HUDEP-2 (cell line): ENCODE results near the gene RHBDF2.
A peak's percentile ranks its signal among the peaks of the same experiment; 100 is the strongest.
"Not testable (repeated sequence)": the region's sequence is repeated elsewhere in the genome, so short reads cannot be mapped to it uniquely, and the experiment has no call there.

Source experiments
- DNase-seq, 76 experiments: peaks; one replicate each; lab custom pipeline; 2025; ENCODE audit not compliant: unreplicated experiment in 76 of 76; lab: John Stamatoyannopoulos, UW

RHBDF2 gene

DNA sequence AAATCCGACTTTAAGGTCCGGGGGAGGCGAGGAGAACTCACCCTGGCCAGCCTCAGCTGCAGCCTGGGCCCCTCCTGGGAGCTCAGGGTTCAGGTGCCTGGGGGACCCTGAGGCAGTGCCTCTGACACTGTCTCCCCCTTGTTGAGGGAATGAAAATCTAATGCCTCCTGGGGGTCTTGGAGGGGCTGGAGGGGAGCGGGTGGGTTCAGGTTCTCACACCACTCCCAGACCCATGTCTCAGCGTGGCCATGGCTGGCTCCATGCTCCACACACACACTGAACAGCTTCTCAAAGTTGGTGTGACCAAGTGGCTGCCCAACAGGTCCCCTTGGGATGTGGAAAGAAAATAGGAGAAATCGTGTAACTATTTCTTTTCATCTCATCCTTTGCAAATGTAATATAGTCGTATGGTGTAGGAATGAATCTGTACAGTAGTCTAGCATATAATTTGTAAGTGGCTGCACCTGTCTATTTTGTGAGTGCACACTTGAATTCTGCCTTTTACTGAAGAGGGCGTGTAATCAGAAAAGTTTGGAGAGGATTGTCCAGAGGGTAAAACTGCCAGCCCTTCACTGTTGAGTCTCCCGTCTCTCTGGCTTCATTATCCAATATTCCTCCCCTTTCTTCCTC lies 37.8 kb upstream of the RHBDF2 start:
- DNase-seq, result no peak

GRCh38 chr17:76538281-76538931 lies 37.2 kb upstream of the RHBDF2 start:
- no peak for DNase-seq

- no peak for DNase-seq
Measured at GRCh38 chr17:76537578-76538280, 36.5 kb upstream of the RHBDF2 start, which contains the start of gene CYGB. TSS of gene CYGB (minus strand) at chr17:76537709. CDS start at chr17:76537542, 167 bp downstream.

GRCh38 chr17:76537288-76537577 lies 36.0 kb upstream of the RHBDF2 start:
- DNase-seq, result no peak

DNA sequence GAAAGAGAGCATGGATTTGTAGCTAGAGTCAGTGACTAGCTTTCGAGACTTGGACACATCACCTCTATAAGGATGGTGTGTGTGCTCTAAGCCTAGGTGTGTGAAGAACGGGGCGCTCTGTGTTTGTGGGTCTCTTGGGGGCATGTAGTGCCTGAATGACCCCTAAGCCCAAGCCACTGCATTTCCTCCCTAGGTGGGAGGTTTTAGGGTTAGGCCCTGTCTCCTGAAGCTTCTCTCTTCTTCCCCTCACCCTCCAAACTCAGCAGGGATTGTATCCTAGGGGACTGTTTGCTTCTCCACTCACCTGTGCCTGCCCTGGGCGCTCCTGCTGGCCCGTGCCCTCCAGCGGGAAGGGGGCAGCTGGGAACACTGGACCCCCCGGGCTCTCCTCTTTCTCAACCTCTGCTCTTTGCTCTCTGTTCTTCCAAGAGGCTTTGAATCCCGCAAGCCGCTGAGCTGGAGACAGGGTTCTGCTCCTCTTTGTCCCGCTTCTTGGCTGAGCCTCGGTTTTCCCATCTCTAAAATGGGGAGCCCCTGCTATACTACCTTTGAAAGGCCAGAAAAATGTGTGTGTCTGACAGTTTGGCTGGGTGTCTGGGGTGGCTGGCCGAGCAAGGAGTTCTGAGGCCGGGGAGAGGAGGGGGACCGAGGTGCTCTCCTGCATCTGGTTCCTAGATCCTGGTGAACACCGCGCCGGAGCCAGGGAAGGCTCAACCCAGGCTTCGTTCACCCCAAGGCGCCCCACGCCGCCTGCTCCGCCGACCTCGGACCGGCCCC lies 35.5 kb upstream of the RHBDF2 start:
- no peak for DNase-seq

DNA sequence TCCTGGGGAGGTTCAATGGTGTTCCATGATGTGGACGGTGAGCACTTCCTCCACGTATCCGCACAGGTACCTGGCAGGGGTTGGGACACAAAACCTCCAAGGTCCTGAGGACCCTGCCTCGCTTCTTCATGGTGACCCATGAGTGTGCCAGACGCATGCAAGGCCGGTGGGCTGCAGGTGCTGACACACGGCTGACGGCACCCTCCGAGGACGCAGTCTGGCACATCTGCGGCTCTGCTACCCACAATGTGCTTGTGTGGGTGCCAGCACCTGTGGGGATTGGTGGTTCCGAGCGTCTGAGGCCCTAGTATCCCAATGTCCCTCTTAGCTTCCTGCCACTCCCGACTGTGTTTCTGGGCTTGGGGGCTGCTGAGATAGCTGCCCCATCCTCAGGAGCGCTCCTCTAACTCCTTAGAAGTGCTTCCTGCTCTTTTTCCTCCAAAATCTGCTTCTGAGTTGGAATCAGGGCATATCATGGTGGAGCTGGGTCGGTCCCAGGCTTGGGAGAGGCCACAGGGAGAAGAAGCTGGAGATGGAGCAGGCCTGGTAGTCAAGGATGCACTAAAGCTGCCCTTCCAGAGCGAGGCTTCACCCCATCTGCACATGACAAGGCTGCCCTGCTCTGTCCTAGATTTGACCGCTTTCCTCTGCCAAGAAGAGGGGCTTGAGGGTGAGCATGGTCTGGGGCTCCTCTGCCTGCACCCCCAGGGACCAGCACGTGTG lies 34.7 kb upstream of the RHBDF2 start:
- no peak for DNase-seq

DNA sequence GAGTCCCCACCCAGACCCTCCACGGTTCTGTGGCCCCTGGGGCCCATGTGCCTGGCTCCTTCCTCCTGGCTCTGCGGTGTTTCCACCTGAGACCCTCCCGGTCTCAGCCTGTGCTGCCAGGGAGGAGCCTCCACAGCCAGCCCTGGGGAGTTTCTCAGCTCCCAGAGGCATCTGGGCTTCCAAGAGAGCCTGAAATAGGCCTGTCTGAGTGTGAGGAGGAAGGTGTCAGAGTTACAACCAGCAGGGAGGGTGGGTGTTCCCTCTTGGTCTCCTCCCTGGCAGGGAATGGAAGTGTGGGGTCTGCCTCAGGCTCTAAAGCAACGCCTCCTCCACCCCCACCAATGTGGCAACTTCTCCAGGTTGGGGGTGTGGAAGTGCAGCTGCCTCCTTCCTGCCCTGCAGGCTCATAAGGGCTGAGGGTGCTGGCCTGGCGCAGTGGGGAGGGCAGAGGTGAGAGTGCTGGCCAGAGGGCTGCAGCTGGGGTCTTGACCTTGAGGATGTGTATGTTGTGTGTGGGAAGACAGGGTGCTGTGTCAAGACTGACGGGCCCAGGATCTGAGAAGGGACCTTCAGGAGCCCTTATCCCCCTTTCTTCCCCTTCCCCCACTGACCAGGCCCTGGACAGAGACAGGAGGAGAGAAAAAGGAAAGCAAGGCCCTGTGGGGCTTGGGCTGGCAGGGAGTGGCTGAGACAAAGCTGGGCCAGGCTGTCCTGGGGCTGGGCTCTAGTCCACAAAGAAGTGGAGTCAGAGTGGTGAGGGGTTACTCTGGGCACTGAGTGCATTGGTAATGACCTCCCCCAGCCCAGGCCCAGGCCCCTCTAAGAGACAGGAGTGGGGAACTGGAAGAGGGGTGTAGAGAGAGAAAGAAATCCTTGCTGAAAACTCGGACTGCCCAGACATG lies 33.9 kb upstream of the RHBDF2 start:
- no peak for DNase-seq

- not testable (repeated sequence) for DNase-seq
Measured at GRCh38 chr17:76533640-76534359, 32.6 kb upstream of the RHBDF2 start.

GRCh38 chr17:76532072-76532651 lies 30.9 kb upstream of the RHBDF2 start:
- DNase-seq, result no peak

DNA sequence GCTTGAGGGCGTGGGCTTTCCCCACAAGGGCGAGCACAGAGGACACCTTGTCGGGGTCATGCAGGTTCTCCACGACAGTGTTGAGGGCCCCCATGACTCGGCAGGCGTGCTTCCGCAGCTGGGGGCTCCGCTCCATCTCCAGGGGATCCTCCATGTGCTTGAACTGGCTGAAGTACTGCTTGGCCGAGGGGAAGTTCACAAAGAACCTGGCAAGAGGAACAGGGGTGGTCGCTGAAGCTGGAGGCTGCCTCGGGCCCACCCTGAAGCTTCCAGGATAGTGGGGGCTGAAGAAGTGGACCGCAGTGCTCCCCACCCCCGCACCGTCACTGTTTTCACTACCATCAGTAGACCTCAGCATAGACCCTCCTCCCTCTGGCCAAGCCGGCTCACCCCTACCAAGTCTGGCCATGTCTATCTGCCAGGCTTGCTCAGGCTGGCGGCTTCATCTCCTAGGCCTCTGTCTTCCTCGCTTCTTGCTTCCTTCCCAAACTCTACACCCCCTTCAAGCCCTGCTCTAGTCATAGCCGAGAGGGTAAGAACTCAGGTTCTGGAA lies 30.3 kb upstream of the RHBDF2 start:
- no peak for DNase-seq

DNA sequence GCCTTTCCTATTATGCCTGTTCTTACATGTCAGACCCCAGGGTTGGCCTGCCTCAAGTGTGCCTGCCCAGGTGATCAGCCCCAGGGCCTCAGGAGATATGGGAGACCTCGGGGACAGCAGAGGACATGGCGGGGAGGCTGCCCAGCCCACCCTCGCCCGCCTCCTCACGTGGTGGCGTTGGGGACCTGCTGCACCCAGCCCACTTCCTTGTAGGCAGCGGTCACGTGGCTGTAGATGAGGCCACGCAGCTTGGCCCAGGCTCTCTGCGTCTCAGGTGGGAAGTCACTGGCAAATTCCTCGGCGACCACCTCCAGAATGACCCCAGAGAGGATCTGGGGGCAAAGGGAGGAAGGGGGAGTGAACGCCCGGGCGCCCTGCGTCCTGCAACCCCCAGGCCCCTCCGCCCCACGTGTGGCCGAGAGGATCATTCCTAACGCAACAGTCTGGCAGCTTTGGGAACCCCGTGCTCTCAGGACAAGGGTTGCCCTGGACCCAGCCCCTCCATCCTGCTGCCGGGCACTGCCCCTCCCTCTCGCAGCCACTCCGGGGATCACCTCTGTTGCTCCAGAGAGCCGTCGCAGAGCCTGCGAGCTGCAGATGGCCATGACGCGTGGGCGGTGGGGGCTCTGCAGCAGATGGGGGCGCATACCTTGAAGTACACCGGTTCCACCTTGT lies 29.7 kb upstream of the RHBDF2 start:
- no peak for DNase-seq

DNA sequence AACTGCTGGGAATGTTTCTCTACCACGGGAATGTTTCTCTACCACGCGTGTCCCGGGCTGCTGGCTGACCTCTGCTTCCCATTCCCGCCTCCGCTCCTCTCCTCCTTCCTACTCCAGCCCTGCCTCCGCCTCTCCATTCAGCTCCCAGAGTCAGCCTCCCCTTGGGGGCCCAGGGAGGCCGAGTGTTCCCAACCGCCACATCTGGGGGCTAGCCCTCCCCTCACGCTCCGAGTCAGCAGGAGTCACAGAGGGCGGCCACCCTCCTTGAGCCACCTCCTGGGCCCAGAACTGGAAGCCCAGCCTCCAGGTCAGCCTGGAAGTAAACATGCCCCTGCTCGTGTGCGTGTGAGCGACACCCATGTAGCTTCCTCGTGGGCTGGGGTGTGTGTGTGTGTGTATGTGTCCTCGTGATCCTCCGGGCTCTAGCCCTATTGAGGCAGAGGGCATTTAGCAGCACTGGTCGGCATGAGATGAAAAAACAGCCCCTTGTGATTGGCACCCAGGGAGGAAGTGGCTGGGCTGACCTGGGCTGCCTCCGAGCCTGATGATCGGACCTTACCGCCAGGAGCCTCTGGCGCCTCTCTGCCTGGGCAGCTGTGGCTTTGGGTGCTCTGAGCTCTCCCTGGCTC lies 29.0 kb upstream of the RHBDF2 start:
- DNase-seq, result no peak

- DNase-seq, result peak in 51 of 76 experiments; percentile 13 to 83 (median 52)
Measured at GRCh38 chr17:76529224-76530094, 28.2 kb upstream of the RHBDF2 start.

- DNase-seq, result peak in 60 of 76 experiments; percentile 13 to 83 (median 59)
Measured at GRCh38 chr17:76528528-76529223, 27.5 kb upstream of the RHBDF2 start.

GRCh38 chr17:76528156-76528527 lies 26.9 kb upstream of the RHBDF2 start:
- no peak for DNase-seq
